Rectal smooth muscle tissue (tissue), 1 donor: Measurements from ENCODE around the gene GXYLT2.

Source experiments
- H3K27ac ChIP-seq: one replicate; pipeline ENCODE4 v1.7.0; 2013; ENCODE audit warnings: low read depth, low read length, inconsistent platforms
- H3K27me3 ChIP-seq: one replicate; pipeline ENCODE4 v1.7.0; 2013; ENCODE audit warnings: low read length; ENCODE audit not compliant: control insufficient read depth, insufficient read depth
- H3K36me3 ChIP-seq: one replicate; pipeline ENCODE4 v1.7.0; 2013; ENCODE audit warnings: low read length; ENCODE audit not compliant: control insufficient read depth, insufficient read depth
- H3K4me1 ChIP-seq: one replicate; pipeline ENCODE4 v1.7.0; 2013; ENCODE audit warnings: low read length; ENCODE audit not compliant: control insufficient read depth, insufficient read depth
- H3K4me3 ChIP-seq: one replicate; pipeline ENCODE4 v1.7.0; 2013; ENCODE audit warnings: low read length
- H3K9ac ChIP-seq: one replicate; pipeline ENCODE4 v1.7.0; 2013; ENCODE audit warnings: low read length

Gene GXYLT2

GRCh38 chr3:73021301-73021835 is 133.5 kb downstream of the GXYLT2 start:
- H3K36me3 ChIP-seq: no peaks in the 10 kb centered on the region
- no peak overlapping the region for H3K4me3 ChIP-seq
- H3K4me1 ChIP-seq: peaks cover 6% of the 10 kb centered on the region
- no peak overlapping the region for H3K9ac ChIP-seq
- H3K27me3 ChIP-seq: no peaks in the 10 kb centered on the region
- H3K27ac ChIP-seq: no peak overlapping the region

- H3K4me3 ChIP-seq: no peak overlapping the region
- H3K27me3 ChIP-seq: no peaks in the 10 kb centered on the region
- H3K36me3 ChIP-seq: no peaks in the 10 kb centered on the region
- H3K9ac ChIP-seq: no peak overlapping the region
- peaks cover 6% of the 10 kb centered on the region for H3K4me1 ChIP-seq
- H3K27ac ChIP-seq: no peak overlapping the region
These were observed 137.0 kb downstream of the GXYLT2 start for GRCh38 chr3:73024836-73025235.

DNA sequence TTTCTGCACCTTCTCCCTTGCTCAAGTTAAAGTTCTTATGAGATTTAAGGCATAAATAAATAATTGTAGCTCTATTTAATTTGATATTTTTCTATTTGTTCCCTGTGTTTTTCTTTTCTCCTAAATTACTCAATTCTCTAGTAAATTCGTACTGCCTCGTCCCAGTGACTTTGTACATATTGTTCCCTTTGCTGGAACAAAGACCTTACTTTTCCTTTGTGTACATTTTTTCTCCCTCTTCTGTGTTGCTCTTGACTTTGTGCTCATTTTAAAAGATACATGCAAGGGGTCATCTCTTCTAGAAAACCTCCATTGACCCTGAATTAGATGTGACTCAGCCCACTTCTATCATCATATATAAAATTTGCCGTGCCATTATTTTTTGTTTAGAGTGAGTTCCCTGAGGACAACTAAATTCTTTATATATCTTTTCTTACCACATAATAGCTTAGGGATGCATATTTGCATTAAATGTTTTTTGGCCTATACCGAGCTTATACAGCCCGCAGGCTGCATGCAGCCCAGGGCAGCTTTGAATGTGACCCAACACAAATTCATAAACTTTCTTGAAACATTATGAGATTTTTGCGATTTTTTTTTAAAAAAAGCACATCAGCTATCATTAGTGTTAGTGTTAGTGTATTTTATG is 138.4 kb downstream of the GXYLT2 start:
- Histone ChIP-seq H3K27me3 (no peaks in the 10 kb centered on the region), H3K4me3 (no peak overlapping the region), H3K27ac (no peak overlapping the region), H3K4me1 (peaks cover 6% of the 10 kb centered on the region), H3K9ac (no peak overlapping the region), H3K36me3 (no peaks in the 10 kb centered on the region)
